GM23338 (cell line): ENCODE measurements around the gene ZBTB25. TPM values are rescaled to one million over a fixed set of nuclear protein-coding genes. Genes with fewer than 3 reads are reported as not detected.

Experiments used
- EZH2 ChIP-seq: fragments of 200-600 bp; sonication (generic); IDR thresholded peaks from one replicate; pipeline ENCODE4 v1.8.0; 2017; ENCODE audit warnings: antibody characterized with exemption, mild to moderate bottlenecking, low read depth; ENCODE audit not compliant: unreplicated experiment
- EZH2phosphoT487 ChIP-seq: fragments of 200-600 bp; sonication (generic); IDR thresholded peaks from one replicate; pipeline ENCODE4 v1.8.1; 2018; ENCODE audit warnings: antibody characterized with exemption; ENCODE audit not compliant: unreplicated experiment
- NANOG ChIP-seq: IDR thresholded peaks from 2 replicates; pipeline ENCODE4 v1.6.1; 2016; ENCODE audit warnings: antibody characterized with exemption, borderline replicate concordance
- ZNF114 ChIP-seq: fragments of 250-450 bp; sonication (Bioruptor Pico); IDR thresholded peaks from 2 replicates; pipeline ENCODE4 v1.5.0; 2020; ENCODE audit warnings: mild to moderate bottlenecking, moderate library complexity
- ZNF331 ChIP-seq: fragments of 250-450 bp; sonication (Bioruptor Pico); IDR thresholded peaks from 2 replicates; pipeline ENCODE4 v1.5.0; 2020; ENCODE audit warnings: low read depth, mild to moderate bottlenecking, moderate library complexity
- polyA plus RNA-seq: library from polyadenylated mRNA; unstranded; fragments of >200 nt; fragmentation: Nextera tagmentation; extraction: Ambion mirVana; gene quantifications from 2 replicates; pipeline ENCODE4 v1.2.1, GENCODE V29; 2016
- total RNA-seq: library from RNA; depleted of rRNA; stranded (reverse); fragments of >200 nt; shearing (Covaris generic); gene quantifications from 2 replicates; pipeline ENCODE4 v1.2.3, GENCODE V29; 2014
- TF ChIP-seq, protein P1 (sequence below): fragments of 250-450 bp; sonication (Bioruptor Pico); IDR thresholded peaks from 2 replicates; pipeline ENCODE4 v1.5.0; 2020; ENCODE audit warnings: mild to moderate bottlenecking, moderate library complexity
- TF ChIP-seq, protein P2 (sequence below): IDR thresholded peaks from 2 replicates; pipeline ENCODE4 v1.6.1; 2016; ENCODE audit warnings: antibody characterized with exemption
- TF ChIP-seq, protein P3 (sequence below), 2 experiments: fragments of 200-600 bp in 1 of 2; sonication (generic) in 1 of 2; conservative IDR thresholded peaks; 2 replicates each; pipeline versions ENCODE4 v1.5.1 to v1.6.1; 2016 to 2017; ENCODE audit warnings: antibody characterized with exemption in 2 of 2, low read depth in 2 of 2, mild to moderate bottlenecking in 2 of 2, moderate library complexity in 1 of 2

ZBTB25 gene
- total and polyA plus RNA-seq, 2 experiments from 2014 or later: 5.8 to 8.0 TPM

DNA sequence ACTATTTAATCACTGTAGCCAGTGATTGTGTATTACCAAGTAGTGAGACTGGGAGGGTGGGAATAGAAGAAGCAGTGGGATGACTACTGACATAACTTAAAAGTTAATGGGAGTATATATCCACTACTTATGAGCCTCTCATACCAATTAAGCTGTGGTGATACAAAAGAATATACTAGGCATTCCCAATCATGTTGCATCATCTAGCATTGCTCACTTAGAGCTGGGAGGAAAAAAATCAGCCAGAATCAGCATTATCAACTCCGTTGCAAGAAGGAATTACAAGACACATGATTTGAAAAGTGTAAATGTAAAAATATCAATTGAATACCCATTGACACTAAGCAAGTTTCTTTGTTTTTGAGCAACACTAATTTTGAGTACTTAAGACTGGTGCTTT lies 45.4 kb upstream of the ZBTB25 start (continued):
- TF ChIP-seq, protein P1, sequence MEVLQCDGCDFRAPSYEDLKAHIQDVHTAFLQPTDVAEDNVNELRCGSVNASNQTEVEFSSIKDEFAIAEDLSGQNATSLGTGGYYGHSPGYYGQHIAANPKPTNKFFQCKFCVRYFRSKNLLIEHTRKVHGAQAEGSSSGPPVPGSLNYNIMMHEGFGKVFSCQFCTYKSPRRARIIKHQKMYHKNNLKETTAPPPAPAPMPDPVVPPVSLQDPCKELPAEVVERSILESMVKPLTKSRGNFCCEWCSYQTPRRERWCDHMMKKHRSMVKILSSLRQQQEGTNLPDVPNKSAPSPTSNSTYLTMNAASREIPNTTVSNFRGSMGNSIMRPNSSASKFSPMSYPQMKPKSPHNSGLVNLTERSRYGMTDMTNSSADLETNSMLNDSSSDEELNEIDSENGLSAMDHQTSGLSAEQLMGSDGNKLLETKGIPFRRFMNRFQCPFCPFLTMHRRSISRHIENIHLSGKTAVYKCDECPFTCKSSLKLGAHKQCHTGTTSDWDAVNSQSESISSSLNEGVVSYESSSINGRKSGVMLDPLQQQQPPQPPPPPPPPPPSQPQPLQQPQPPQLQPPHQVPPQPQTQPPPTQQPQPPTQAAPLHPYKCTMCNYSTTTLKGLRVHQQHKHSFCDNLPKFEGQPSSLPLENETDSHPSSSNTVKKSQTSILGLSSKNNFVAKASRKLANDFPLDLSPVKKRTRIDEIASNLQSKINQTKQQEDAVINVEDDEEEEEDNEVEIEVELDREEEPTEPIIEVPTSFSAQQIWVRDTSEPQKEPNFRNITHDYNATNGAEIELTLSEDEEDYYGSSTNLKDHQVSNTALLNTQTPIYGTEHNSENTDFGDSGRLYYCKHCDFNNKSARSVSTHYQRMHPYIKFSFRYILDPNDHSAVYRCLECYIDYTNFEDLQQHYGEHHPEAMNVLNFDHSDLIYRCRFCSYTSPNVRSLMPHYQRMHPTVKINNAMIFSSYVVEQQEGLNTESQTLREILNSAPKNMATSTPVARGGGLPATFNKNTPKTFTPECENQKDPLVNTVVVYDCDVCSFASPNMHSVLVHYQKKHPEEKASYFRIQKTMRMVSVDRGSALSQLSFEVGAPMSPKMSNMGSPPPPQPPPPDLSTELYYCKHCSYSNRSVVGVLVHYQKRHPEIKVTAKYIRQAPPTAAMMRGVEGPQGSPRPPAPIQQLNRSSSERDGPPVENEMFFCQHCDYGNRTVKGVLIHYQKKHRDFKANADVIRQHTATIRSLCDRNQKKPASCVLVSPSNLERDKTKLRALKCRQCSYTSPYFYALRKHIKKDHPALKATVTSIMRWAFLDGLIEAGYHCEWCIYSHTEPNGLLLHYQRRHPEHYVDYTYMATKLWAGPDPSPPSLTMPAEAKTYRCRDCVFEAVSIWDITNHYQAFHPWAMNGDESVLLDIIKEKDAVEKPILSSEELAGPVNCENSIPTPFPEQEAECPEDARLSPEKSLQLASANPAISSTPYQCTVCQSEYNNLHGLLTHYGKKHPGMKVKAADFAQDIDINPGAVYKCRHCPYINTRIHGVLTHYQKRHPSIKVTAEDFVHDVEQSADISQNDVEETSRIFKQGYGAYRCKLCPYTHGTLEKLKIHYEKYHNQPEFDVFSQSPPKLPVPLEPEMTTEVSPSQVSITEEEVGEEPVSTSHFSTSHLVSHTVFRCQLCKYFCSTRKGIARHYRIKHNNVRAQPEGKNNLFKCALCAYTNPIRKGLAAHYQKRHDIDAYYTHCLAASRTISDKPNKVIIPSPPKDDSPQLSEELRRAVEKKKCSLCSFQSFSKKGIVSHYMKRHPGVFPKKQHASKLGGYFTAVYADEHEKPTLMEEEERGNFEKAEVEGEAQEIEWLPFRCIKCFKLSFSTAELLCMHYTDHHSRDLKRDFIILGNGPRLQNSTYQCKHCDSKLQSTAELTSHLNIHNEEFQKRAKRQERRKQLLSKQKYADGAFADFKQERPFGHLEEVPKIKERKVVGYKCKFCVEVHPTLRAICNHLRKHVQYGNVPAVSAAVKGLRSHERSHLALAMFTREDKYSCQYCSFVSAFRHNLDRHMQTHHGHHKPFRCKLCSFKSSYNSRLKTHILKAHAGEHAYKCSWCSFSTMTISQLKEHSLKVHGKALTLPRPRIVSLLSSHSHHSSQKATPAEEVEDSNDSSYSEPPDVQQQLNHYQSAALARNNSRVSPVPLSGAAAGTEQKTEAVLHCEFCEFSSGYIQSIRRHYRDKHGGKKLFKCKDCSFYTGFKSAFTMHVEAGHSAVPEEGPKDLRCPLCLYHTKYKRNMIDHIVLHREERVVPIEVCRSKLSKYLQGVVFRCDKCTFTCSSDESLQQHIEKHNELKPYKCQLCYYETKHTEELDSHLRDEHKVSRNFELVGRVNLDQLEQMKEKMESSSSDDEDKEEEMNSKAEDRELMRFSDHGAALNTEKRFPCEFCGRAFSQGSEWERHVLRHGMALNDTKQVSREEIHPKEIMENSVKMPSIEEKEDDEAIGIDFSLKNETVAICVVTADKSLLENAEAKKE: no peak
- TF ChIP-seq EZH2phosphoT487 (no peak), NANOG (no peak), ZNF331 (CRISPR knock-in tag) (no peak), EZH2 (no peak), ZNF114 (no peak)
- TF ChIP-seq, protein P2, sequence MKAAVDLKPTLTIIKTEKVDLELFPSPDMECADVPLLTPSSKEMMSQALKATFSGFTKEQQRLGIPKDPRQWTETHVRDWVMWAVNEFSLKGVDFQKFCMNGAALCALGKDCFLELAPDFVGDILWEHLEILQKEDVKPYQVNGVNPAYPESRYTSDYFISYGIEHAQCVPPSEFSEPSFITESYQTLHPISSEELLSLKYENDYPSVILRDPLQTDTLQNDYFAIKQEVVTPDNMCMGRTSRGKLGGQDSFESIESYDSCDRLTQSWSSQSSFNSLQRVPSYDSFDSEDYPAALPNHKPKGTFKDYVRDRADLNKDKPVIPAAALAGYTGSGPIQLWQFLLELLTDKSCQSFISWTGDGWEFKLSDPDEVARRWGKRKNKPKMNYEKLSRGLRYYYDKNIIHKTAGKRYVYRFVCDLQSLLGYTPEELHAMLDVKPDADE: no peak
- TF ChIP-seq, protein P3, sequence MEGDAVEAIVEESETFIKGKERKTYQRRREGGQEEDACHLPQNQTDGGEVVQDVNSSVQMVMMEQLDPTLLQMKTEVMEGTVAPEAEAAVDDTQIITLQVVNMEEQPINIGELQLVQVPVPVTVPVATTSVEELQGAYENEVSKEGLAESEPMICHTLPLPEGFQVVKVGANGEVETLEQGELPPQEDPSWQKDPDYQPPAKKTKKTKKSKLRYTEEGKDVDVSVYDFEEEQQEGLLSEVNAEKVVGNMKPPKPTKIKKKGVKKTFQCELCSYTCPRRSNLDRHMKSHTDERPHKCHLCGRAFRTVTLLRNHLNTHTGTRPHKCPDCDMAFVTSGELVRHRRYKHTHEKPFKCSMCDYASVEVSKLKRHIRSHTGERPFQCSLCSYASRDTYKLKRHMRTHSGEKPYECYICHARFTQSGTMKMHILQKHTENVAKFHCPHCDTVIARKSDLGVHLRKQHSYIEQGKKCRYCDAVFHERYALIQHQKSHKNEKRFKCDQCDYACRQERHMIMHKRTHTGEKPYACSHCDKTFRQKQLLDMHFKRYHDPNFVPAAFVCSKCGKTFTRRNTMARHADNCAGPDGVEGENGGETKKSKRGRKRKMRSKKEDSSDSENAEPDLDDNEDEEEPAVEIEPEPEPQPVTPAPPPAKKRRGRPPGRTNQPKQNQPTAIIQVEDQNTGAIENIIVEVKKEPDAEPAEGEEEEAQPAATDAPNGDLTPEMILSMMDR (conservative IDR thresholded peaks at IDR 0.05; ENCODE audit: low read depth in 2 of 2): no peak
